Right lobe of liver (tissue), 6 donors: ENCODE measurements around the gene ENTPD1. TPM values are rescaled to one million over a fixed set of nuclear protein-coding genes. Genes with fewer than 3 reads are reported as not detected.
"Not testable (repeated sequence)": the region's sequence is repeated elsewhere in the genome, so short reads cannot be mapped to it uniquely, and the experiment has no call there.

ENCODE experiments used
- ATAC-seq, 4 donors: fragments of 200-7000 bp; cut with Tn5 transposase; one replicate each; pipeline ENCODE4 v1.9.1; 2020; ENCODE audit warnings: mild to moderate bottlenecking in 4 of 4, moderate library complexity in 4 of 4
- DNase-seq, 3 donors: peaks; one replicate each; pipeline ENCODE4 v3.0.0-alpha.2; 2020
- H3K27ac ChIP-seq, 3 donors: fragments of 200-600 bp; one replicate each; pipeline ENCODE4 v1.8.0; 2022
- H3K27me3 ChIP-seq, 2 donors: fragments of 200-600 bp; one replicate each; pipeline ENCODE4 v1.8.0; 2022
- H3K36me3 ChIP-seq, 4 donors: fragments of 200-600 bp; sonication (generic) in 1 of 4; one replicate each; pipeline versions ENCODE4 v1.5.1 to v1.8.0; 2017 to 2022; ENCODE audit warnings: control low read depth in 1 of 4
- H3K4me1 ChIP-seq, 4 donors: fragments of 200-600 bp; sonication (generic) in 1 of 4; one replicate each; pipeline versions ENCODE4 v1.5.1 to v1.8.0; 2017 to 2022; ENCODE audit warnings: control low read depth in 1 of 4
- H3K4me3 ChIP-seq, 3 donors: fragments of 200-600 bp; one replicate each; pipeline ENCODE4 v1.8.0; 2022
- H3K9me3 ChIP-seq, 4 donors: fragments of 200-600 bp; sonication (generic) in 1 of 4; one replicate each; pipeline versions ENCODE4 v1.5.1 to v1.8.0; 2017 to 2022; ENCODE audit warnings: control low read depth in 1 of 4
- POLR2A ChIP-seq: fragments of 450-650 bp; IDR thresholded peaks from one replicate; pipeline ENCODE4 v1.6.1; 2017; ENCODE audit warnings: antibody characterized with exemption, mild to moderate bottlenecking
- WGBS: methylation state at CpG from one replicate; pipeline ENCODE4 v1.1.6; 2018; ENCODE audit warnings: low coverage, low lambda C conversion rate; ENCODE audit not compliant: insufficient coverage; ENCODE audit errors: missing lambda C conversion rate; 5-methylcytosine and 5-hydroxymethylcytosine counted together
- intact Hi-C, 2 donors: fragments of 100-400 bp; cut with DNase I; formaldehyde crosslinking; loops; one replicate each; pipeline versions ENCODE4 v1.11.2 to v1.14.1; 2022
- total RNA-seq, 6 experiments: library from RNA; depleted of rRNA in 2 of 6; stranded (reverse); fragments of >200 nt in 2 of 6; fragmentation: NEBNext Ultra II Directional in 3 of 6; extraction: Animal tissue kit (Norgen Biotek cat#: 25700) in 3 of 6; gene quantifications; one replicate each; pipeline versions ENCODE4 v1.1.0 to v1.2.4, GENCODE V29; 2016 to 2023
- TF ChIP-seq, protein P1 (sequence below), 4 donors: fragments of 200-600 bp in 3 of 4; fragments of 450-650 bp in 1 of 4; IDR thresholded peaks; one replicate each; pipeline versions ENCODE4 v1.5.1 to v1.8.0; 2016 to 2022; ENCODE audit warnings: antibody characterized with exemption in 4 of 4, mild to moderate bottlenecking in 2 of 4
- donor health status: DM: no; HTN: yes; CAD: no.
- donor health status: DM: no; HTN: no; CAD: no.
- donor health status: DM: no; HTN: no; CAD: no.
- donor health status: DM: no; HTN: yes; CAD: no.
- donor health status: DM: no; HTN: yes; CAD: no.

Gene ENTPD1
- total RNA-seq, 6 experiments from 2014 or later: 1.8 to 4.7 (median 3.6) TPM

DNA sequence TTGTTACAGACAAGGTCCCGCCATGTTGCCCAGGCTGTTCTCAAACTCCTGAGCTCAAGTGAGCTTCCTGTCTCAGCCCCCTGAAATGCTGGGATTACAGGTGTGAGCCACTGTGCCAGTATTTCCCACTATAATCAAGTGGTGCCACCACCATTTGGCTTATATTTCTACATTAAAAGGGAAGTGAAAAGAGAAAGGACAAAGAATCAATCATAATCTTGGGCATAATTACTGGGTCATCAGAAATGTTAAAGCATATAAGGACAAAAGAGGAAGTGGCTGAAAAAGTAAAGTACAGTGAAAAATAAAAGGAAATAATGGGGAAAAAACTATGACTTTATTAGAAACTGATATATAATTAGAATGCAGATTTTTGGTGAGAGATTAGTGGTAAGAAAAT lies 25.7 kb upstream of the ENTPD1 start:
- Histone ChIP-seq H3K4me1 (no peaks in the 10 kb centered on the region), H3K27ac (peak overlapping the region in 1 of 3 donors; percentile 7), H3K36me3 (no peaks in the 10 kb centered on the region), H3K27me3 (no peaks in the 10 kb centered on the region), H3K4me3 (no peak overlapping the region), H3K9me3 (no peaks in the 10 kb centered on the region)
- WGBS: 67% methylated on average over 1 of the region's 1 CpG
- DNase-seq (no peak), ATAC-seq (peak in 1 of 4 donors; percentile 36)
- TF ChIP-seq, protein P1, sequence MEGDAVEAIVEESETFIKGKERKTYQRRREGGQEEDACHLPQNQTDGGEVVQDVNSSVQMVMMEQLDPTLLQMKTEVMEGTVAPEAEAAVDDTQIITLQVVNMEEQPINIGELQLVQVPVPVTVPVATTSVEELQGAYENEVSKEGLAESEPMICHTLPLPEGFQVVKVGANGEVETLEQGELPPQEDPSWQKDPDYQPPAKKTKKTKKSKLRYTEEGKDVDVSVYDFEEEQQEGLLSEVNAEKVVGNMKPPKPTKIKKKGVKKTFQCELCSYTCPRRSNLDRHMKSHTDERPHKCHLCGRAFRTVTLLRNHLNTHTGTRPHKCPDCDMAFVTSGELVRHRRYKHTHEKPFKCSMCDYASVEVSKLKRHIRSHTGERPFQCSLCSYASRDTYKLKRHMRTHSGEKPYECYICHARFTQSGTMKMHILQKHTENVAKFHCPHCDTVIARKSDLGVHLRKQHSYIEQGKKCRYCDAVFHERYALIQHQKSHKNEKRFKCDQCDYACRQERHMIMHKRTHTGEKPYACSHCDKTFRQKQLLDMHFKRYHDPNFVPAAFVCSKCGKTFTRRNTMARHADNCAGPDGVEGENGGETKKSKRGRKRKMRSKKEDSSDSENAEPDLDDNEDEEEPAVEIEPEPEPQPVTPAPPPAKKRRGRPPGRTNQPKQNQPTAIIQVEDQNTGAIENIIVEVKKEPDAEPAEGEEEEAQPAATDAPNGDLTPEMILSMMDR (IDR thresholded peaks at IDR 0.05): no peak
- no peak for TF ChIP-seq POLR2A
- intact Hi-C loops: no loop called here

DNA sequence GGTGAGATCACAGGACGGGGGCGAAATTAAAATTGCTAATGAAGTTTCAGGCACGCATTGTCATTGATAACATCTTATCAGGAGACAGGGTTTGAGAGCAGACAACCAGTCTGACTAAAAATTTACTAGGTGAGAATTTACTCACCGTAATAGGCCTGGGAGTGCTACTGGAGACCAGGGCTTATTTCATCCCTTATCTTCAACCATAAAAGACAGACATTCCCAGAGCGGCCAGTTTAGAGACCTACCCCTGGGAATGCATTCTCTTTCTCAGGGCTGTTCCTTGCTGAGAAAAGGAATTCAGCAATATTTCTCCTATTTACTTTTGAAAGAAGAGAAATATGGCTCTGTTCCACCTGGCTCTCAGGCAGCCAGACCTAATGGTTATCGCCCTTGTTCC lies 23.1 kb upstream of the ENTPD1 start:
- H3K27me3 ChIP-seq, H3K36me3 ChIP-seq, H3K27ac ChIP-seq, ATAC-seq, H3K4me3 ChIP-seq, intact Hi-C loops, H3K9me3 ChIP-seq, H3K4me1 ChIP-seq, DNase-seq: not testable (repeated sequence)
- WGBS: 90% methylated on average over 4 of the region's 6 CpGs

DNA sequence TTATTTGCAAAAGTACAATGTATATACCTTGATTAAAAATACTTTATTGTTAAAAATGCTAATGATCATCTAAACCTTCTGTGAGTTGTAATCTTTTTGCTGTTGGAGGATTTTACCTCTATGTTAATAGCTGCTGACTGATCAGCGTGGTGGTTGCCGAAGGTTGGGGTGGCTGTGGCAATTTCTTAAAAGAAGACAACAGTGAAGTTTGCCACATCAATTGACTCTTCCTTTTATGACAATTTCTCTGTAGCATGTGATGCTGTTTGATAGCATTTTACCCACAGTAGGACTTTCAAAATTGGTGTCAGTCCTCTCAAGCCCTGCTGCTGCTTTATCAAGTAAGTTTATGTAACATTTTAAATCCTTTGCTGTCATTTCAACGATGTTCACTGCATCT lies 16.9 kb upstream of the ENTPD1 start:
- Histone ChIP-seq H3K36me3 (no peaks in the 10 kb centered on the region), H3K9me3 (no peaks in the 10 kb centered on the region), H3K27me3 (no peaks in the 10 kb centered on the region), H3K27ac (no peak overlapping the region), H3K4me1 (no peaks in the 10 kb centered on the region), H3K4me3 (no peak overlapping the region)
- TF ChIP-seq, protein P1 (IDR thresholded peaks at IDR 0.05): no peak
- no peak for TF ChIP-seq POLR2A
- intact Hi-C loops: no loop called here
- DNase-seq: no peak
- 70% methylated on average over 3 of the region's 3 CpGs for WGBS
- ATAC-seq: no peak

- H3K4me3 ChIP-seq: no peak overlapping the region
- no peaks in the 10 kb centered on the region for H3K9me3 ChIP-seq
- TF ChIP-seq, protein P1 (IDR thresholded peaks at IDR 0.05): peak in 1 of 4 donors; percentile 18
- no peak for TF ChIP-seq POLR2A
- H3K36me3 ChIP-seq: no peaks in the 10 kb centered on the region
- peak; percentile 75 to 91 (median 78) for ATAC-seq
- H3K4me1 ChIP-seq: no peaks in the 10 kb centered on the region
- DNase-seq: no peak
- H3K27ac ChIP-seq: peak overlapping the region in 2 of 3 donors; percentile 12 to 26
- WGBS: 38% methylated on average over 5 of the region's 6 CpGs
- intact Hi-C loops: no loop called here
- H3K27me3 ChIP-seq: no peaks in the 10 kb centered on the region
These were observed 14.0 kb upstream of the ENTPD1 start for GRCh38 chr10:95741807-95742467.

- Histone ChIP-seq H3K27ac (peak overlapping the region in 1 of 3 donors; percentile 12), H3K4me3 (no peak overlapping the region), H3K9me3 (no peaks in the 10 kb centered on the region), H3K4me1 (no peaks in the 10 kb centered on the region), H3K27me3 (no peaks in the 10 kb centered on the region), H3K36me3 (no peaks in the 10 kb centered on the region)
- intact Hi-C loops: no loop called here
- WGBS: 28% methylated on average over 3 of the region's 3 CpGs
- TF ChIP-seq, protein P1 (IDR thresholded peaks at IDR 0.05): no peak
- no peak for TF ChIP-seq POLR2A
- ATAC-seq (peak; percentile 75 to 83 (median 80)), DNase-seq (peak in 2 of 3 donors; percentile 46 to 77)
These were observed 13.5 kb upstream of the ENTPD1 start for GRCh38 chr10:95742485-95742884.
